ENCODE data around the gene HS3ST3A1. TPM values are rescaled to one million over a fixed set of nuclear protein-coding genes. Genes with fewer than 3 reads are reported as not detected.

The HS3ST3A1 gene
- total RNA-seq, 1 experiment from 2014 or later, result 10.4 TPM

GRCh38 chr17:13546851-13547250 lies 54.9 kb downstream of the HS3ST3A1 start:
- H3K36me3 Mint-ChIP-seq (ENCODE audit: insufficient read depth, unreplicated experiment), result peaks cover 30% of the 10 kb centered on the region
- H3K9me3 Mint-ChIP-seq (ENCODE audit: unreplicated experiment), result peaks cover 15% of the 10 kb centered on the region
- peaks cover 10% of the 10 kb centered on the region for H3K4me1 Mint-ChIP-seq (ENCODE audit: insufficient read depth, unreplicated experiment)
- H3K27me3 Mint-ChIP-seq (ENCODE audit: insufficient read depth, unreplicated experiment), result no peaks in the 10 kb centered on the region
- DNase-seq (ENCODE audit: unreplicated experiment), result no peak
- intact Hi-C loops (cut with micrococcal nuclease), result loop anchor here (10.0 kb wide), 1 partner anchor 152 kb away; no protein-coding TSS in a partner anchor
- H3K4me3 Mint-ChIP-seq (ENCODE audit: unreplicated experiment), result no peak overlapping the region
- H3K27ac Mint-ChIP-seq (ENCODE audit: low read depth, unreplicated experiment), result no peak overlapping the region
- TF ChIP-seq CTCF (IDR thresholded peaks at IDR 0.05; ENCODE audit: unreplicated experiment), result no peak
- POLR2A ChIA-PET, result no interaction called here
- BruUV-seq (replicated peaks), result no TSS peak
- CTCF ChIA-PET, result interaction anchor here (0.6 kb wide), 1 partner anchor 43 kb away, joined by 3 read pairs; no protein-coding TSS in a partner anchor

GRCh38 chr17:13545941-13546340 lies 55.8 kb downstream of the HS3ST3A1 start:
- no TSS peak for BruUV-seq (replicated peaks)
- no peak for TF ChIP-seq CTCF (IDR thresholded peaks at IDR 0.05; ENCODE audit: unreplicated experiment)
- intact Hi-C loops (cut with micrococcal nuclease), result loop anchor here (10.0 kb wide), 1 partner anchor 151 kb away; no protein-coding TSS in a partner anchor
- Mint-ChIP-seq H3K36me3 (ENCODE audit: insufficient read depth, unreplicated experiment) (peaks cover 26% of the 10 kb centered on the region), H3K27me3 (ENCODE audit: insufficient read depth, unreplicated experiment) (no peaks in the 10 kb centered on the region), H3K4me3 (ENCODE audit: unreplicated experiment) (no peak overlapping the region), H3K27ac (ENCODE audit: low read depth, unreplicated experiment) (no peak overlapping the region), H3K4me1 (ENCODE audit: insufficient read depth, unreplicated experiment) (peaks cover 18% of the 10 kb centered on the region), H3K9me3 (ENCODE audit: unreplicated experiment) (peaks cover 15% of the 10 kb centered on the region)
- ChIA-PET CTCF (interaction anchor here (0.7 kb wide), 1 partner anchor 756 kb away, joined by 4 read pairs; no protein-coding TSS in a partner anchor), POLR2A (no interaction called here)
- no peak for DNase-seq (ENCODE audit: unreplicated experiment)

- Mint-ChIP-seq H3K9me3 (ENCODE audit: unreplicated experiment) (peaks cover 7% of the 10 kb centered on the region), H3K4me1 (ENCODE audit: insufficient read depth, unreplicated experiment) (peaks cover 27% of the 10 kb centered on the region), H3K27ac (ENCODE audit: low read depth, unreplicated experiment) (peak overlapping the region; percentile 67), H3K27me3 (ENCODE audit: insufficient read depth, unreplicated experiment) (no peaks in the 10 kb centered on the region), H3K36me3 (ENCODE audit: insufficient read depth, unreplicated experiment) (peaks cover 18% of the 10 kb centered on the region), H3K4me3 (ENCODE audit: unreplicated experiment) (peak overlapping the region; percentile 51)
- ChIA-PET POLR2A (interaction anchor here (0.6 to 2.3 kb wide), 5 partner anchors 8 to 150 kb away, joined by 3 to 7 read pairs (median 4); no protein-coding TSS in a partner anchor), CTCF (interaction anchor here (0.6 to 1.1 kb wide), 3 partner anchors 50 to 1935 kb away, joined by 3 to 4 read pairs (median 3); no protein-coding TSS in a partner anchor)
- no peak for TF ChIP-seq CTCF (IDR thresholded peaks at IDR 0.05; ENCODE audit: unreplicated experiment)
- BruUV-seq (replicated peaks), result no TSS peak
- intact Hi-C loops (cut with micrococcal nuclease), result loop anchor here (5.0 to 10.0 kb wide), 2 partner anchors 150 to 197 kb away; no protein-coding TSS in a partner anchor
- DNase-seq (ENCODE audit: unreplicated experiment), result no peak
These were observed 57.0 kb downstream of the HS3ST3A1 start for GRCh38 chr17:13544765-13545164.

GRCh38 chr17:13544292-13544691 lies 57.4 kb downstream of the HS3ST3A1 start:
- no peak for TF ChIP-seq CTCF (IDR thresholded peaks at IDR 0.05; ENCODE audit: unreplicated experiment)
- CTCF ChIA-PET, result interaction anchor here (0.6 to 1.1 kb wide), 2 partner anchors 50 to 1182 kb away, joined by 3 to 4 read pairs; no protein-coding TSS in a partner anchor
- H3K27ac Mint-ChIP-seq (ENCODE audit: low read depth, unreplicated experiment), result peak overlapping the region; percentile 67
- H3K4me3 Mint-ChIP-seq (ENCODE audit: unreplicated experiment), result peak overlapping the region; percentile 51
- POLR2A ChIA-PET, result interaction anchor here (1.2 to 2.3 kb wide), 4 partner anchors 9 to 149 kb away, joined by 4 to 7 read pairs (median 5); no protein-coding TSS in a partner anchor
- peaks cover 3% of the 10 kb centered on the region for H3K9me3 Mint-ChIP-seq (ENCODE audit: unreplicated experiment)
- DNase-seq (ENCODE audit: unreplicated experiment), result peak; percentile 94
- intact Hi-C loops (cut with micrococcal nuclease), result loop anchor here (5.0 to 10.0 kb wide), 2 partner anchors 149 to 197 kb away; no protein-coding TSS in a partner anchor
- H3K27me3 Mint-ChIP-seq (ENCODE audit: insufficient read depth, unreplicated experiment), result no peaks in the 10 kb centered on the region
- peaks cover 27% of the 10 kb centered on the region for H3K4me1 Mint-ChIP-seq (ENCODE audit: insufficient read depth, unreplicated experiment)
- peaks cover 16% of the 10 kb centered on the region for H3K36me3 Mint-ChIP-seq (ENCODE audit: insufficient read depth, unreplicated experiment)
- BruUV-seq (replicated peaks), result no TSS peak

Measured in MCF 10A (cell line).